Hematopoietic multipotent progenitor cell treated with erythropoietin and hydrocortisone succinate and interleukin-3 and kit ligand, for 8 days (in vitro differentiated cells): ENCODE measurements around the gene TNS2.
"Not testable (repeated sequence)": the region's sequence is repeated elsewhere in the genome, so short reads cannot be mapped to it uniquely, and the experiment has no call there.

ENCODE experiments used
- DNase-seq: peaks from one replicate; pipeline ENCODE4 v3.0.0-alpha.2; 2015

The TNS2 gene

GRCh38 chr12:53097207-53097563 is 47.3 kb downstream of the TNS2 start:
- DNase-seq = no peak

- peak; percentile 24 for DNase-seq
These were observed 47.9 kb downstream of the TNS2 start, which contains the start of gene IGFBP6 for GRCh38 chr12:53097564-53098353. Gene IGFBP6 (plus strand): TSS chr12:53097667. CDS start chr12:53097718, 51 bp downstream.

GRCh38 chr12:53098354-53098981 is 48.6 kb downstream of the TNS2 start:
- DNase-seq = no peak

- DNase-seq = peak; percentile 76
These were observed 49.4 kb downstream of the TNS2 start for GRCh38 chr12:53099071-53099882.

GRCh38 chr12:53100466-53101151 is 50.7 kb downstream of the TNS2 start:
- no peak for DNase-seq

- DNase-seq = no peak
These were observed 51.4 kb downstream of the TNS2 start for GRCh38 chr12:53101266-53101665.

GRCh38 chr12:53101931-53102781 is 52.3 kb downstream of the TNS2 start:
- DNase-seq = no peak

GRCh38 chr12:53102883-53103807 is 53.3 kb downstream of the TNS2 start, which contains the start of gene SOAT2:
Gene SOAT2 (plus strand): TSS chr12:53103486. CDS start chr12:53103578, 92 bp downstream.
- DNase-seq = no peak

- peak; percentile 21 for DNase-seq
These were observed 54.0 kb downstream of the TNS2 start for GRCh38 chr12:53103860-53104305.

- DNase-seq = no peak
These were observed 55.4 kb downstream of the TNS2 start for GRCh38 chr12:53105256-53105655.

GRCh38 chr12:53105712-53106439 is 56.0 kb downstream of the TNS2 start:
- DNase-seq = no peak

GRCh38 chr12:53107122-53107521 is 57.3 kb downstream of the TNS2 start:
- no peak for DNase-seq

- not testable (repeated sequence) for DNase-seq
These were observed 62.6 kb downstream of the TNS2 start for GRCh38 chr12:53112431-53112830.

GRCh38 chr12:53113136-53113705 is 63.4 kb downstream of the TNS2 start:
- DNase-seq = no peak

- no peak for DNase-seq
These were observed 64.1 kb downstream of the TNS2 start for GRCh38 chr12:53113951-53114350.
